HG03095 (cell line): Measurements from ENCODE around the gene RPL12.

ENCODE experiments used
- ATAC-seq: cut with Tn5 transposase; IDR thresholded peaks from one replicate; pipeline ENCODE4 v1.9.1; 2021; ENCODE audit warnings: moderate library complexity; ENCODE audit not compliant: unreplicated experiment

Gene RPL12

GRCh38 chr9:127444921-127445850, 6.0 kb downstream of the RPL12 start:
- ATAC-seq, result no peak

DNA sequence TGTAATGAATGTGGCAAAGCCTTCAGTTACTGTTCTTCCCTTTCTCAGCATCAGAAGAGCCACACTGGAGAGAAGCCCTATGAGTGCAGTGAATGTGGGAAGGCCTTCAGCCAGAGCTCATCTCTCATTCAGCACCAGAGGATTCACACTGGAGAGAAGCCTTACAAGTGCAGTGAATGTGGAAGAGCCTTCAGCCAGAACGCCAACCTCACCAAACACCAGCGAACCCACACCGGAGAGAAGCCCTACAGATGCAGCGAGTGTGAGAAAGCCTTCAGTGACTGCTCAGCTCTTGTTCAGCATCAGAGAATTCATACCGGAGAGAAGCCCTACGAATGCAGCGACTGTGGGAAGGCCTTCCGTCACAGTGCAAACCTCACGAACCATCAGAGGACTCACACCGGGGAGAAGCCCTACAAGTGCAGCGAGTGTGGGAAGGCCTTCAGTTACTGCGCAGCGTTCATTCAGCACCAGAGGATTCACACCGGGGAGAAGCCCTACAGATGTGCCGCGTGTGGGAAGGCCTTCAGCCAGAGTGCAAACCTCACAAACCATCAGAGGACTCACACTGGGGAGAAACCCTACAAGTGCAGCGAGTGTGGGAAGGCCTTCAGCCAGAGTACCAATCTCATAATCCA, 6.8 kb downstream of the RPL12 start:
- no peak for ATAC-seq

GRCh38 chr9:127438394-127438793, 12.8 kb downstream of the RPL12 start:
- ATAC-seq, result no peak

GRCh38 chr9:127437497-127438264, 13.5 kb downstream of the RPL12 start:
- no peak for ATAC-seq

- no peak for ATAC-seq
These were observed 20.8 kb downstream of the RPL12 start for GRCh38 chr9:127430415-127430814.

DNA sequence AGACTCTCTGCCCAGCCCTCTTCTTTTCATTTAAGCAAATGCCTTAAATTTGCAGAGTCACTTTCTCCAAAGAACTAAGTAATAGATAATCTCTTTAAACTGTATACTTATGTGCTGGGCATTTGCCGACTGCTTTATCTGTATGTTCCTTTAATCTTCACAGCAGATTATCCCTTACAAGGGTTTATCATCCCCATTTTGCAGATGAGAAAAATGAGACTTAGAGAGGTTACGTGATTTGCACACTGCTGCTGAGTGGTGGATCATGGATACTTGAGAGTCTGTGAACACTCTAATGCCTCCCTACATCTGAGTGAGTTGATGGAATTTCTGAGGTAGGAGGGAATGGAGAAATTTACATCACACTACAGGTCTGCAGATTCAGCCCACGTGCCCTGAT, 22.9 kb downstream of the RPL12 start:
- no peak for ATAC-seq

GRCh38 chr9:127426756-127427155, 24.4 kb downstream of the RPL12 start:
- no peak for ATAC-seq

DNA sequence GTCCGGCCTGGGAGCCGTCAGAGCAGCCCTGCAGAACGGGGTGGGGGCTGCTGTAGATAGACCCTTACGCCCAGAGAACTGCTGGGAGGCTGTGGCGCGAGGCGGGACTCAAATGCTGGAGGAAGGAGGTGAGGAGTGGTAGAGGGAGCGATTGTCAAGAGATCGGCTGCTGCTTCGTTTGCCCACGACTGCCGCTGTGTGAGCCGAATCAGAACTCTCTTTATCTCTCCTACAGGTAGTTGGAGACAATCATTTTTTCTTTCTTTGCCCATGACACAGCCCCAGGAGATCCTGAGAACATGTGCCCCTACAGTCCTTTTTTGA, 26.6 kb downstream of the RPL12 start:
- ATAC-seq, result peak; percentile 12

DNA sequence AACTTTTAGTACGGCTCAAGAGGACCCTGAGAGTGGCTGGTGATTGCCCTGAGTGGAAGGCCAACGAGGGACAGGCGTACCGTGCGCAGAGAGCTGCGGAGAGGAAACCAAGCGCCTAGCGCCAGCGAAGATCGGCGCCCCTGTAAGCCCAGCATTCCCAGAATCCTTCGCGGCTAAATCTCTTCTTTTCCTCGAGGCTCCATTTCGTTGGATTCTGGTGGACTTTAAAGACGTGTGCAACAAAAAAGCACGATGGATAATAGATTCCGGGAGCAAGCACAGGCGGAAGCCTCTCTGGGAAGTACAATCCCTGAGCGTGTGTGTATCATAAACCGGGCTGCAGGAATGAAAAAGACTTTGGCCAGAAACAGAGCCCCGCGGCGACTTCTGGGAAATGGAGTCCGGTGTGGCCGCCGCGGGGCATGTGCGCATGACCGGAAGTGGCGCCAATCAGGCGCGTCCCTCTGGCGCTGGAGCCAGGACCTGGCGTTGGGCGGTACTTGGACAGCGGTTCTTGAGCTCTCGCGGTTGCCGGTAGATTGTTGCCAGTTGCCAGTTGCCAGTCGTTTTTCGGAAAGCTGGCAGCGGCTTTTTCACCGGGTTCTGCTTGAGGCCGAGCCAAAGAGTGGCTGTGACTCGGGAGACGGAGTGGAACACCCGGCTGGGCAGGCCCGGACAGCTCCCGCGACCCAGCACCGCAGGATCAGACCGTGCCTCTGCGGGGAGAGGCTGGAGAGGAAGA, 27.1 kb downstream of the RPL12 start, which contains the start of gene ZNF79:
TSS of gene ZNF79 (plus strand) at position 449 of the 742 bp plus-strand sequence. CDS start 406 bp downstream, outside the sequence.
- peak; percentile 75 for ATAC-seq

DNA sequence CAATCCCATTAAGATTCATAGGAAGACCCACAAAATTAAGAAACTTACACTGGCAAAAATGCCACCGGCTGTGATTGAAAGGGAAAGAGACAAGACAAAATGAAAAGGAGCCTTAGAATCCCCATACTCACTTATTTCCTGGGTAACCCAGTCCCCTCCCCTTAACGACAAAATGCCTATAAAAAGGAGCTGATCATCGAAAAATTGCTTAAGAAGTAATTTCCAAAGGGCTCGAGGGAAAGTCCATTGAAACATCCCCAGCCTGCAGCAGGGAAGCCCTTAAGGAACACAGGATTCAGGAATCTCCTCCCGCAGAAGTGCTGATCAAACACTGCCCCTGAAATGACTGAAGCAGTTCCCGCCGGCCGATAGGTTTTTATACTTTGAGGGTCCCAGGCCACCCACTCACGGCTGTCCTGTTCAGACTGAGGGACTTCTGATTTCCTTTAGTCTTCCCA, 27.7 kb downstream of the RPL12 start:
- no peak for ATAC-seq

- no peak for ATAC-seq
These were observed 28.4 kb downstream of the RPL12 start for GRCh38 chr9:127422787-127423186.

DNA sequence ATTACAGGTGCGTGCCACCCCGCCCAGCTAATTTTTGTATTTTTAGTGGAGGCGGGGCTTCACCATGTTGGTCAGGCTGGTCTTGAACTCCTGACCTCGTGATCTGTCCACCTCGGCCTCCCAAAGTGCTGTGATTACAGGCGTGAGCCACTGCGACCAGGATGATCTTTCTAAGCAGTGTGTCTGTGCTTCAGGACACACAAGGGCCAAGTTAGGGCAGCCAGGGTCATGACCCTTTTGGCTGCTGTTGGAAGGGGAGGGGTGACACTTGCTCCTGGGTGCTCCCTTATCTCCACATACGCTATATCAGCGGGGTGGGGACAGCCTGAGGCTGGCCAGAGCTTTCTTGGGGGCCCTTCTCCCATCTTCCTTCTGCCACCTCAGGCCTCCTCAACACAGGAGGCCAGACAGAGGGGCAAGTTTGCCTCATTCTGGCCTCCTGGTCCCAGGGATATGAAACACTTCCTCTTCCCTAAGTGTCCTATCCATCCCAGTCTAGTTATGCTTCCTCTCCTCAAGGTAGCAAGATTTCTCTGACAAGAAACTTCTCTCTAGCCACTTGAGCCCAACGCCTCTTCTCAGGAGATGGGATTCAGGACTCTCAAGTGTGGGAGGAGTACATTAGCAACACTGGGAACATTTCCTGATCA, 28.9 kb downstream of the RPL12 start:
- no peak for ATAC-seq

DNA sequence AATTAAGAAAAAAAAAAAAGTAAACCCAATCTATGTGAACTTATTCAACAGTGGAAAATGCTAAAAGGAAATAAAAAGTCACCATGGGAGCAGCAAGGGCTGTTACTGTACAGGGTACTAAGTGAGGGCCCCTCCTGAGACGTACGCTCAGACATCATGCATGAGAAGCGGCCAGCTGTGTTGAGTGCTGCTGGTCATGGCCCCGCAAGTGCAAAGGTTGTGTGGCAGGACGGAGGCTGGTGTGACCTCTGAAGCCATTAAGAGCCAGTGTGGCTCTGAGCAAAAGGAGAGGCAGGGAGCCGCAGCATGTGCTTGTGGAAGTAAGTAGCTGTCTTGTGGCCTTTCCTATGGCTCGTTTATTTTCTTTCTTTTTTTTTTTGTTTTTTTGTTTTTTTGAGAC, 30.1 kb downstream of the RPL12 start:
- ATAC-seq, result no peak

- no peak for ATAC-seq
These were observed 31.9 kb downstream of the RPL12 start for GRCh38 chr9:127419348-127419747.

DNA sequence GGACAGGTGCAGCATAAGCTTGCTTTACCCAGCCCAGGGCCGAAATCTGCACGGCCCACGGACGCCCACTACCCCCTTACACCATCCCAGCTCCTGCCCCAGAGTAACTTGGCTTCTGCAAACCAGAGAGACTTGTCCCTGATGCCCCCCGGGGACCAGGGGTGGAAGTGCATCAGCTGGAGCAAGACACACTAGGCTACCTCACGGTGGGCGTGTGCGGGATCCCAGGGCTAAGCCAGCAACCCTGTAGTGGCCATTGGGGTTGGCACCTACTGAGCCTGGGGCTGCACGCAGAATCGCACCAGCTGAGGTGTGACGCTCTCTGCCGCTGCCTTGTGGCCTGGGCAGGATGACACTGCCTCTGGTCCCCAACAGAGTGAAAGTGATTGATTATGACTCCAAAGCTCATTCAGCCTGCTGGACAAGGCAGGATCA, 33.2 kb downstream of the RPL12 start:
- ATAC-seq, result no peak

- no peak for ATAC-seq
These were observed 33.8 kb downstream of the RPL12 start for GRCh38 chr9:127417131-127418036.

DNA sequence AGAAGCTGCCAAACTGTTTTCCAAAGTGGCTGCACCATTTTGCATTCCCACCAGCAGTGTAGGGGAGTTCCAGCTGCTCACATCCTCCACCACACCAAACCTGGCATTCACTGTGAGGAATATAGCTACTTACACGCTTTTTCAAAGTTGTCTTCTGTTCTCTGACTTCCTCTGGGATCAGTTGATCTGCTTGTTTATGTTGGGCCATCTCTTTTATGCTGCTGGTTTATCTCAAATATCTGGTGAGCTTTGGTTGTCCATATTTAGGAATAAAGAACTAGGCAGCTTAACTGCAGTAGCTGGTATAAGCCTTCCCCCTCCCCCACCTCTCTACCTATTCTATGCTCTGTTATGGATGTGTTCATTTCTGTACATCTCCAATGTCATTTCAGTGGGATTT, 35.5 kb downstream of the RPL12 start:
- ATAC-seq, result no peak

GRCh38 chr9:127415141-127415540, 36.1 kb downstream of the RPL12 start:
- ATAC-seq, result no peak

- no peak for ATAC-seq
These were observed 40.1 kb downstream of the RPL12 start for GRCh38 chr9:127411122-127411521.
